Endothelial cell of umbilical vein (primary cell): ENCODE results near the gene RYR2.

Experiments
- CTCF ChIP-seq, 2 donors: IDR thresholded peaks; 1 replicate in 1 of 2; 2 replicates in 1 of 2; pipeline ENCODE4 v1.5.1; 2011; ENCODE audit warnings: low read length in 2 of 2, mild to moderate bottlenecking in 2 of 2, moderate library complexity in 2 of 2, control low read depth in 1 of 2, inconsistent platforms in 1 of 2, low read depth in 1 of 2; ENCODE audit not compliant: insufficient read depth in 1 of 2; ENCODE audit errors: extremely low read depth in 1 of 2
- EZH2 ChIP-seq: IDR thresholded peaks from 2 replicates; pipeline ENCODE4 v1.6.1; 2012; ENCODE audit warnings: borderline replicate concordance, low read depth, mild to moderate bottlenecking, moderate library complexity, low read length, inconsistent platforms; ENCODE audit not compliant: severe bottlenecking
- JUN ChIP-seq: IDR thresholded peaks from 2 replicates; pipeline ENCODE4 v1.6.1; 2011; ENCODE audit warnings: borderline replicate concordance, low read depth; ENCODE audit not compliant: insufficient read length, insufficient read depth
- MAX ChIP-seq: IDR thresholded peaks from 2 replicates; pipeline ENCODE4 v1.6.1; 2011; ENCODE audit not compliant: insufficient read depth, insufficient read length
- POLR2A ChIP-seq: IDR thresholded peaks from 2 replicates; pipeline ENCODE4 v1.6.1; 2012; ENCODE audit warnings: low read depth, mild to moderate bottlenecking, control low read depth, low read length

- TF ChIP-seq CTCF (IDR thresholded peaks at IDR 0.05; ENCODE audit: extremely low read depth in 1 of 2, insufficient read depth in 1 of 2, low read depth in 1 of 2, low read length in 2 of 2), result no peak
- TF ChIP-seq MAX, result no peak
- no peak for TF ChIP-seq JUN
- no peak for TF ChIP-seq EZH2
- no peak for TF ChIP-seq POLR2A
Measured at GRCh38 chr1:237045278-237046016, 3.5 kb downstream of the RYR2 start.
